GM18526 (cell line): ENCODE data around the gene PYY.

Experiments used
- POLR2A ChIP-seq: IDR thresholded peaks from 3 replicates; pipeline ENCODE4 v1.6.1; 2011; ENCODE audit not compliant: insufficient read length; ENCODE audit errors: extremely low read depth

Gene PYY

GRCh38 chr17:43983515-43984411 lies 30.0 kb upstream of the PYY start:
- no peak for TF ChIP-seq POLR2A

- TF ChIP-seq POLR2A, result no peak
These were observed 29.4 kb upstream of the PYY start for GRCh38 chr17:43983196-43983514.

GRCh38 chr17:43982171-43982570 lies 28.4 kb upstream of the PYY start:
- no peak for TF ChIP-seq POLR2A

- TF ChIP-seq POLR2A, result no peak
These were observed 25.9 kb upstream of the PYY start for GRCh38 chr17:43979671-43980070.

GRCh38 chr17:43979011-43979410 lies 25.3 kb upstream of the PYY start:
- TF ChIP-seq POLR2A, result no peak

GRCh38 chr17:43978078-43978477 lies 24.3 kb upstream of the PYY start:
- TF ChIP-seq POLR2A, result no peak

GRCh38 chr17:43976963-43977837 lies 23.5 kb upstream of the PYY start:
- no peak for TF ChIP-seq POLR2A

GRCh38 chr17:43975898-43976297 lies 22.2 kb upstream of the PYY start:
- TF ChIP-seq POLR2A, result no peak

- TF ChIP-seq POLR2A, result no peak
These were observed 20.9 kb upstream of the PYY start for GRCh38 chr17:43974382-43975266.

- no peak for TF ChIP-seq POLR2A
These were observed 16.6 kb upstream of the PYY start for GRCh38 chr17:43970366-43970765.

GRCh38 chr17:43967251-43967875 lies 13.6 kb upstream of the PYY start:
- no peak for TF ChIP-seq POLR2A

GRCh38 chr17:43966276-43966675 lies 12.5 kb upstream of the PYY start:
- TF ChIP-seq POLR2A, result no peak

GRCh38 chr17:43962479-43962878 lies 8.7 kb upstream of the PYY start:
- no peak for TF ChIP-seq POLR2A

- TF ChIP-seq POLR2A, result no peak
These were observed 8.2 kb upstream of the PYY start for GRCh38 chr17:43961954-43962353.
